ENCODE results near the gene FERMT2. TPM values are rescaled to one million over a fixed set of nuclear protein-coding genes. Genes with fewer than 3 reads are reported as not detected.

The FERMT2 gene
- polyA plus RNA-seq, 4 donors, result 0.89 to 18.9 (median 11.5) TPM

DNA sequence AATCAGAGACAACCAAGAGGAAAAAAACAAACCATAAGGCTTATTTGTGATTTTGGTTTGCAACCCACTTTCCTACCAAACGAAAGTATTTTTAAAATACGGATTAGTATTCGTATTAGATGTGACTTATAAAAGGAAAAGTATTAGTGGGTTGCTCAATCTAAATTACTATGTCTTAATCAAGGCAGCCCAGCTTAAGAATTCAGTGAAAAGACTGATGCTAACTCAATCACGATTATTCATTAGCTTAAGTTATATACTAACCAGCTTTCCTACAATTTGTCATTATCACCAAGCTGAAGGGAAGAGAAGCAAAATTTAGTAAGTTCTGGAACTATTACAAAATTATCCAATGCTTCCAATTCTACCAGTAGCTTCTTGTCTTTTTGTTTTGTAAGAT, 62.7 kb downstream of the FERMT2 start:
- Histone ChIP-seq H3K9me3 (ENCODE audit: control insufficient read depth in 2 of 2, insufficient read depth in 1 of 2, low read depth in 1 of 2, low read length in 1 of 2) (no peaks in the 10 kb centered on the region), H3K27me3 (ENCODE audit: control insufficient read depth in 3 of 3, insufficient read depth in 3 of 3, low read length in 3 of 3) (no peaks in the 10 kb centered on the region), H3K36me3 (ENCODE audit: control insufficient read depth in 3 of 3, insufficient read depth in 2 of 3, low read depth in 1 of 3, low read length in 3 of 3) (peaks cover 0 to 2% (median 0%) of the 10 kb centered on the region in 3 donors), H3K4me3 (ENCODE audit: low read depth in 1 of 3, low read length in 3 of 3) (no peak overlapping the region), H3K27ac (ENCODE audit: low read depth in 1 of 3, low read length in 2 of 3) (no peak overlapping the region), H3K4me1 (ENCODE audit: control insufficient read depth in 3 of 3, insufficient read depth in 2 of 3, low read depth in 1 of 3, low read length in 2 of 3) (no peaks in the 10 kb centered on the region)
- DNase-seq (no peak), FAIRE-seq (no peak)
- 82 to 86% (median 86%) methylated on average over 4 of the region's 4 CpGs for WGBS, 3 donors

DNA sequence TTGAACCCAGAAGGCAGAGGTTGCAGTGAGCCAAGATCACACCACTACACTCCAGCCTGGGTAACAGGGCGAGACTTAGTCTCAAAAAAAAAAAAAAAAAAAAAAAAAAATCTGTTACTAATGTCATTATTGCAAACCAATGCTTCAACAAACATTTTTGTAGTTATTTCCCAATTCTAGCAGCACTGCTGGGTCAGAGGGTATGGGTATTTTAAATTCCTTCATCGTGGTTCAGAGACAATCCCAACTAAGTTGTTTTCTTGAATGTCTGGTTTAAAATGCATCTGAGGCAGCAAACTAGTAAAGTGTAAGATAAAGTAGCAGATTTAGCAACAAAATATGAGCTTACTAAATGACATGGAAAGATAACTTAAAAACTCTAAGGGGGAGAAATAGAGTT, 65.6 kb downstream of the FERMT2 start:
- FAIRE-seq (no peak), DNase-seq (no peak)
- no peaks in the 10 kb centered on the region for H3K4me1 ChIP-seq (ENCODE audit: control insufficient read depth in 3 of 3, insufficient read depth in 2 of 3, low read depth in 1 of 3, low read length in 2 of 3)
- no peaks in the 10 kb centered on the region for H3K27me3 ChIP-seq (ENCODE audit: control insufficient read depth in 3 of 3, insufficient read depth in 3 of 3, low read length in 3 of 3)
- no peak overlapping the region for H3K4me3 ChIP-seq (ENCODE audit: low read depth in 1 of 3, low read length in 3 of 3)
- no peaks in the 10 kb centered on the region for H3K9me3 ChIP-seq (ENCODE audit: control insufficient read depth in 2 of 2, insufficient read depth in 1 of 2, low read depth in 1 of 2, low read length in 1 of 2)
- H3K36me3 ChIP-seq (ENCODE audit: control insufficient read depth in 3 of 3, insufficient read depth in 2 of 3, low read depth in 1 of 3, low read length in 3 of 3), result peaks cover 0 to 3% (median 0%) of the 10 kb centered on the region in 3 donors
- 78 to 90% (median 81%) methylated on average over 1 to 2 of the region's 2 CpGs for WGBS, 3 donors
- no peak overlapping the region for H3K27ac ChIP-seq (ENCODE audit: low read depth in 1 of 3, low read length in 2 of 3)

DNA sequence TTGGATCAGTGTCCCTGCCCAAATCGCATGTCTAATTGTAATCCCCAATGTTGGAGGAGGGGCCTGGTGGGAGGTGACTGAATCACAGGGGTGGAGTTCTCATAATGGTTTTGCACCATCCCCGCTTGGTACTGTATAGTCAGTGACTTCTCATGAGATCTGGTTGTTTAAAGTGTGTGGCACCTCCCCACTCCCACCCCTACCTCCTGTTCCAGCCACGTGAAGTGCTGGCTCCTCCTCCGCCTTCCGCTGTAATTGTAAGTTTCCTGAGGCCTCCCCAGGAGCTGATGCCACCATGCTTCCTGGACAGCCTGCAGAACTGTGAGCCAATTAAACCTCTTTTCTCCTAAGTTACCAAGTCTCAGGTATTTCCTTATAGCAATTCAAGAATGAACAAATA, 67.2 kb downstream of the FERMT2 start:
- Histone ChIP-seq H3K4me1 (ENCODE audit: control insufficient read depth in 3 of 3, insufficient read depth in 2 of 3, low read depth in 1 of 3, low read length in 2 of 3) (no peaks in the 10 kb centered on the region), H3K27me3 (ENCODE audit: control insufficient read depth in 3 of 3, insufficient read depth in 3 of 3, low read length in 3 of 3) (no peaks in the 10 kb centered on the region), H3K36me3 (ENCODE audit: control insufficient read depth in 3 of 3, insufficient read depth in 2 of 3, low read depth in 1 of 3, low read length in 3 of 3) (peaks cover 0 to 7% (median 0%) of the 10 kb centered on the region in 3 donors), H3K4me3 (ENCODE audit: low read depth in 1 of 3, low read length in 3 of 3) (no peak overlapping the region), H3K27ac (ENCODE audit: low read depth in 1 of 3, low read length in 2 of 3) (no peak overlapping the region), H3K9me3 (ENCODE audit: control insufficient read depth in 2 of 2, insufficient read depth in 1 of 2, low read depth in 1 of 2, low read length in 1 of 2) (no peaks in the 10 kb centered on the region)
- WGBS, 3 donors, result 82 to 87% (median 86%) methylated on average over 5 of the region's 5 CpGs
- no peak for DNase-seq
- FAIRE-seq, result no peak

DNA sequence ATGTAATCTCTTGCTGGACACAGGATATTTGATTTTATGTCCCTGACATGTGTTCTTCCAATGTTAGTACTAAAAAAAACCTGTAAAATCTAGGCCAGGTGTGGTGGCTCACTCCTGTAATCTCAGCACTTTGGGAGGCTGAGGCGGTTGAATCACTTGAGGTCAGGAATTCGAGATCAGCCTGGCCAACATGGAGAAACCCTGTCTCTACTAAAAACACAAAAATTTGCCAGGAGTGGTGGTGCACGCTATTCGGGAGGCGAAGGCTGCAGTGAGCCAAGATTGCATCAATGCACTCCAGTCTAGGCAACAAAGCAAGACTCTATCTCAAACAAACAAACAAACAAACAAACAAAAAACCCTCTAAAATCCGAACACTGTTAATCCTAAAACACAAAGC, 68.0 kb downstream of the FERMT2 start:
- H3K27ac ChIP-seq (ENCODE audit: low read depth in 1 of 3, low read length in 2 of 3), result no peak overlapping the region
- H3K4me1 ChIP-seq (ENCODE audit: control insufficient read depth in 3 of 3, insufficient read depth in 2 of 3, low read depth in 1 of 3, low read length in 2 of 3), result no peaks in the 10 kb centered on the region
- no peaks in the 10 kb centered on the region for H3K27me3 ChIP-seq (ENCODE audit: control insufficient read depth in 3 of 3, insufficient read depth in 3 of 3, low read length in 3 of 3)
- WGBS, 3 donors, result 87 to 89% (median 87%) methylated on average over 6 of the region's 6 CpGs
- no peak overlapping the region for H3K4me3 ChIP-seq (ENCODE audit: low read depth in 1 of 3, low read length in 3 of 3)
- no peak for DNase-seq
- H3K9me3 ChIP-seq (ENCODE audit: control insufficient read depth in 2 of 2, insufficient read depth in 1 of 2, low read depth in 1 of 2, low read length in 1 of 2), result no peaks in the 10 kb centered on the region
- FAIRE-seq, result no peak
- peaks cover 0 to 7% (median 0%) of the 10 kb centered on the region in 3 donors for H3K36me3 ChIP-seq (ENCODE audit: control insufficient read depth in 3 of 3, insufficient read depth in 2 of 3, low read depth in 1 of 3, low read length in 3 of 3)

DNA sequence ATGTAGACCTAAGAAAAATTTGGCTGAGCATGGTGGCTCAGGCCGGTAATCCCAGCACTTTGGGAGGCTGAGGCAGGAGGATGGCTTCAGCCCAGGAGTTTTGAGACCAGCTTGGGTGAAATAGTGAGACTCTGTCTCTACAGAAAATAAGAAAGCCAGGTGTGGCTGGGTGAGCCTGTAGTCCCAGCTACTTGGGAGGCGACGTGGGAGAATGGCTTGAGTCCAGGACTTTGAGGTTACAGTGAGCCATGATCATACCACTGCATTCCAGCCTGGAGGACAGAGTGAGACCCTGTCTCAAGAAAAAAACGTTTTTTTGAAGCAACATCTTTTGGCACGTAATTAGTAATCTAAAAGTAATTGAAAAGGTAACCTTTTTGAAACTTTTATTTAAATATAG, 70.9 kb downstream of the FERMT2 start:
- 73 to 81% (median 76%) methylated on average over 5 of the region's 5 CpGs for WGBS, 3 donors
- Histone ChIP-seq H3K9me3 (ENCODE audit: control insufficient read depth in 2 of 2, insufficient read depth in 1 of 2, low read depth in 1 of 2, low read length in 1 of 2) (no peaks in the 10 kb centered on the region), H3K36me3 (ENCODE audit: control insufficient read depth in 3 of 3, insufficient read depth in 2 of 3, low read depth in 1 of 3, low read length in 3 of 3) (peaks cover 0 to 7% (median 0%) of the 10 kb centered on the region in 3 donors), H3K27ac (ENCODE audit: low read depth in 1 of 3, low read length in 2 of 3) (no peak overlapping the region), H3K4me1 (ENCODE audit: control insufficient read depth in 3 of 3, insufficient read depth in 2 of 3, low read depth in 1 of 3, low read length in 2 of 3) (no peaks in the 10 kb centered on the region), H3K4me3 (ENCODE audit: low read depth in 1 of 3, low read length in 3 of 3) (no peak overlapping the region), H3K27me3 (ENCODE audit: control insufficient read depth in 3 of 3, insufficient read depth in 3 of 3, low read length in 3 of 3) (no peaks in the 10 kb centered on the region)
- DNase-seq (no peak), FAIRE-seq (no peak)

DNA sequence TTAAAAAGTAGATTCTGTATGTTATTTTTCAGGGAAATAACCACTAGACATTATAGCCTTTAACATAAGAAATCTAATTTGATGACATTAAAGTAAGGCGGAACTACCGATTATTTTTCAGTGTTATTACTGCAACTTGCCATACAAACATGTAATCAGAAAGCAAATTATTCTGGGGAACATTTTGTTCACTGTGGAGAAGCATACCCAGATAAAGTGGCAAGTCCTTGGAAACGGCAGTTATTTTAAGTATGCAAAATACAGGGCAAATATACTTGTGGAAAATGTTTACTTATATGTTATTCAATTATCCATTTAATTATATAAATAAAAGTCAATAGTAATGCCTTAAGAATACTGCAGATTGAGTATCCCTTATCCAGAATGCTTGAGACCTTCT, 71.9 kb downstream of the FERMT2 start:
- no peaks in the 10 kb centered on the region for H3K27me3 ChIP-seq (ENCODE audit: control insufficient read depth in 3 of 3, insufficient read depth in 3 of 3, low read length in 3 of 3)
- H3K4me3 ChIP-seq (ENCODE audit: low read depth in 1 of 3, low read length in 3 of 3), result no peak overlapping the region
- no peak overlapping the region for H3K27ac ChIP-seq (ENCODE audit: low read depth in 1 of 3, low read length in 2 of 3)
- no peak for DNase-seq
- H3K4me1 ChIP-seq (ENCODE audit: control insufficient read depth in 3 of 3, insufficient read depth in 2 of 3, low read depth in 1 of 3, low read length in 2 of 3), result no peaks in the 10 kb centered on the region
- no peak for FAIRE-seq
- H3K9me3 ChIP-seq (ENCODE audit: control insufficient read depth in 2 of 2, insufficient read depth in 1 of 2, low read depth in 1 of 2, low read length in 1 of 2), result no peaks in the 10 kb centered on the region
- H3K36me3 ChIP-seq (ENCODE audit: control insufficient read depth in 3 of 3, insufficient read depth in 2 of 3, low read depth in 1 of 3, low read length in 3 of 3), result peaks cover 0 to 7% (median 0%) of the 10 kb centered on the region in 3 donors
- 88 to 95% (median 95%) methylated on average over 3 of the region's 3 CpGs for WGBS, 3 donors

DNA sequence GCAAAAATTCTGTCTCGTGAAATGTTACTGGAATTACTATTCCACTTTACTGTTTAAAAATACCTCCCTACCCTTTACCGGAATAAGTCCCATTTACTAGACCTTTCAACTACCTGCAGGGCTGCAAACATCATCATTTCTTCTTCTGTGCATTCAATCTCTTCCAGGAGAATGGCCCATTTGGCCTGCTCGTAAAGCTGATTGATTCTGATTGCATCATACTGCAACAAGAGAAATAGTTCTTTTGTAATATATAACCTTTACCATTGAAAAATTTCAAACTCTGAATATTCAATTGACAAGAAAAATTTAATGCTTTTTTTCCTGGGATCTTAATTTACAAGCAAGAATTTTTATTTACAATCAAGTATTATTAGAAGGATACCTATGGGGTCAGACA, 72.4 kb downstream of the FERMT2 start:
- Histone ChIP-seq H3K36me3 (ENCODE audit: control insufficient read depth in 3 of 3, insufficient read depth in 2 of 3, low read depth in 1 of 3, low read length in 3 of 3) (peaks cover 0 to 7% (median 0%) of the 10 kb centered on the region in 3 donors), H3K27me3 (ENCODE audit: control insufficient read depth in 3 of 3, insufficient read depth in 3 of 3, low read length in 3 of 3) (no peaks in the 10 kb centered on the region), H3K9me3 (ENCODE audit: control insufficient read depth in 2 of 2, insufficient read depth in 1 of 2, low read depth in 1 of 2, low read length in 1 of 2) (no peaks in the 10 kb centered on the region), H3K4me1 (ENCODE audit: control insufficient read depth in 3 of 3, insufficient read depth in 2 of 3, low read depth in 1 of 3, low read length in 2 of 3) (no peaks in the 10 kb centered on the region), H3K27ac (ENCODE audit: low read depth in 1 of 3, low read length in 2 of 3) (no peak overlapping the region), H3K4me3 (ENCODE audit: low read depth in 1 of 3, low read length in 3 of 3) (no peak overlapping the region)
- FAIRE-seq (no peak), DNase-seq (no peak)
- 32 to 66% (median 40%) methylated on average over 3 of the region's 3 CpGs for WGBS, 3 donors

DNA sequence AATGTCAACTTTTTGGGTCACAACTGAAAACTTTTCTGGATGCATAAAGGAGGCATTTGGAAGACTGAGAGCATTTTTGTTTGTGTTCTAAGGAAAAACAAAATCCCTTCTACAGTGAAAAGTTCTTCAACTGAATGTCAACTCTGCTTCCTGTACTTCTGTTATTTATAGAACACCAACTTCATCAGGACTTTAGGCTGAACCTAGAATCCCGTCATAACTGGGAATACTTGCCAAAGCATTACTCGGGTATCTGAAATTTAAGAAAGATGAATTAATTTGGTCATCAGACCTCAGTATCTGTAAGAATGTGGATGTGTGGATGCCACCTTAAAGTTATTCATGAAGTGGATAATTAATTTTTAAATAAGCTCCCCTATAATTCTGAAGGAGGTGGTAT, 73.2 kb downstream of the FERMT2 start:
- DNase-seq (no peak), FAIRE-seq (no peak)
- Histone ChIP-seq H3K4me3 (ENCODE audit: low read depth in 1 of 3, low read length in 3 of 3) (no peak overlapping the region), H3K27me3 (ENCODE audit: control insufficient read depth in 3 of 3, insufficient read depth in 3 of 3, low read length in 3 of 3) (no peaks in the 10 kb centered on the region), H3K27ac (ENCODE audit: low read depth in 1 of 3, low read length in 2 of 3) (no peak overlapping the region), H3K4me1 (ENCODE audit: control insufficient read depth in 3 of 3, insufficient read depth in 2 of 3, low read depth in 1 of 3, low read length in 2 of 3) (no peaks in the 10 kb centered on the region), H3K36me3 (ENCODE audit: control insufficient read depth in 3 of 3, insufficient read depth in 2 of 3, low read depth in 1 of 3, low read length in 3 of 3) (peaks cover 0 to 7% (median 0%) of the 10 kb centered on the region in 3 donors), H3K9me3 (ENCODE audit: control insufficient read depth in 2 of 2, insufficient read depth in 1 of 2, low read depth in 1 of 2, low read length in 1 of 2) (no peaks in the 10 kb centered on the region)
- 51 to 87% (median 86%) methylated on average over 2 of the region's 2 CpGs for whole genome bisulfite sequencing, 3 donors

DNA sequence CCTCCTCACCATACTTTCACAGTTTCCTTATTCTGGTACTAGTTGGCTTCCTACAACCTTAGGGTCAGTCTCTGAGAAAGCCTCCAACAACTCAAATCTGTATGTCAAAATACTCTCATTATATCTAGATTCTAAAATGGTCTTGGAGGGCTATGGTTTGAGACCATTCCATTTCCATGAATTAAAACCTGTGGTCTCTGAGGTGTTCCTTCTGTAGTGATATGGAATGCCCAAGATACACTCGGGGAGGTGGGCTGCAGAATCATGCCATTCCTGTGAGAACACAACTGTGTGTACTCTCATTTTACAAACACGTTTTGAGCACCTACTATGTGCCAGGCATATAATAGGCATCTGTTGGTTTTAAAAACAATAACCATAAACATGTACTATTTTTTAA, 74.0 kb downstream of the FERMT2 start:
- Histone ChIP-seq H3K36me3 (ENCODE audit: control insufficient read depth in 3 of 3, insufficient read depth in 2 of 3, low read depth in 1 of 3, low read length in 3 of 3) (peaks cover 0 to 11% (median 0%) of the 10 kb centered on the region in 3 donors), H3K27me3 (ENCODE audit: control insufficient read depth in 3 of 3, insufficient read depth in 3 of 3, low read length in 3 of 3) (no peaks in the 10 kb centered on the region), H3K27ac (ENCODE audit: low read depth in 1 of 3, low read length in 2 of 3) (no peak overlapping the region), H3K9me3 (ENCODE audit: control insufficient read depth in 2 of 2, insufficient read depth in 1 of 2, low read depth in 1 of 2, low read length in 1 of 2) (no peaks in the 10 kb centered on the region), H3K4me1 (ENCODE audit: control insufficient read depth in 3 of 3, insufficient read depth in 2 of 3, low read depth in 1 of 3, low read length in 2 of 3) (no peaks in the 10 kb centered on the region), H3K4me3 (ENCODE audit: low read depth in 1 of 3, low read length in 3 of 3) (no peak overlapping the region)
- FAIRE-seq, result no peak
- WGBS, 3 donors, result 50 to 77% (median 55%) methylated on average over 2 of the region's 2 CpGs
- DNase-seq, result no peak
